Measurements from ENCODE around the gene ATOH8. TPM values are rescaled to one million over a fixed set of nuclear protein-coding genes. Genes with fewer than 3 reads are reported as not detected.

The ATOH8 gene
- total RNA-seq, 1 donor from 2014 or later: 44.9 TPM

DNA sequence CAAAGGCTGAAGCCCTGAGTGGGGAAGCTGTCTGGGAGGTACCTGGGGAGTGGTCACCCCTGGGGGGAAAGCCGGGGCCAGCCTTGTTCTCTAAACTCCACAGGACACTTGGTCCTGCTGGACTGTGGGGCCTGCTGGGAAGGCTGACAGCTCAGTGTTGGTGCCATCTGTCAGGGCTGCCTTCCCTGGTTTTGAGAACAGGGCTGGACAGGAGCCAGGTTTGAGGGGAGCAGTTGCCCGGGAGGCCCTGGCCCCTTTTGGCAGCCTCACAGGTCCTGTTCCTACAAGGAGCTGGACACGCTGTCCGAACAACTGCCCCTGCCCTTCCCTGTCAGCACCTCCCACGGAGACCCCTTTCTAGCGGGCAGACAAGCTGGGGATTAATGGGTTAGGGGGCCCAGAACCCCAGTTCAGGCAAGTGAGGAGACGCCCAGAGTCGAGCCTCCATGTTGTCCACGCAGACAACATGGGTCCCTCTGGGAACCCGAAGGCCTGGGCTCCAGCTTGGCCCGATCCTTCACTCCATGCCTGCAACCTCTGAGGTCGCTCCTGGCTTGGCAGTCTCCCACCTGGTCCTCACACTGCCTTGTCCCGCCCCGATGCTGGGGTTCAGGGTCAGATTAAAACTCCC is 40.8 kb downstream of the ATOH8 start:
- peaks cover 13% of the 10 kb centered on the region for H3K36me3 ChIP-seq
- H3K27me3 ChIP-seq (ENCODE audit: low read depth): no peaks in the 10 kb centered on the region
- H3K4me1 ChIP-seq: peaks cover 68% of the 10 kb centered on the region
- H3K9me3 ChIP-seq: no peaks in the 10 kb centered on the region
- ATAC-seq (no peak), DNase-seq (no peak)
- H3K27ac ChIP-seq: peak overlapping the region; percentile 58
- intact Hi-C loops (cut with DNase I): no loop called here
- no peak overlapping the region for H3K4me3 ChIP-seq
- TF ChIP-seq, protein P1, sequence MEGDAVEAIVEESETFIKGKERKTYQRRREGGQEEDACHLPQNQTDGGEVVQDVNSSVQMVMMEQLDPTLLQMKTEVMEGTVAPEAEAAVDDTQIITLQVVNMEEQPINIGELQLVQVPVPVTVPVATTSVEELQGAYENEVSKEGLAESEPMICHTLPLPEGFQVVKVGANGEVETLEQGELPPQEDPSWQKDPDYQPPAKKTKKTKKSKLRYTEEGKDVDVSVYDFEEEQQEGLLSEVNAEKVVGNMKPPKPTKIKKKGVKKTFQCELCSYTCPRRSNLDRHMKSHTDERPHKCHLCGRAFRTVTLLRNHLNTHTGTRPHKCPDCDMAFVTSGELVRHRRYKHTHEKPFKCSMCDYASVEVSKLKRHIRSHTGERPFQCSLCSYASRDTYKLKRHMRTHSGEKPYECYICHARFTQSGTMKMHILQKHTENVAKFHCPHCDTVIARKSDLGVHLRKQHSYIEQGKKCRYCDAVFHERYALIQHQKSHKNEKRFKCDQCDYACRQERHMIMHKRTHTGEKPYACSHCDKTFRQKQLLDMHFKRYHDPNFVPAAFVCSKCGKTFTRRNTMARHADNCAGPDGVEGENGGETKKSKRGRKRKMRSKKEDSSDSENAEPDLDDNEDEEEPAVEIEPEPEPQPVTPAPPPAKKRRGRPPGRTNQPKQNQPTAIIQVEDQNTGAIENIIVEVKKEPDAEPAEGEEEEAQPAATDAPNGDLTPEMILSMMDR (IDR thresholded peaks at IDR 0.05): no peak

DNA sequence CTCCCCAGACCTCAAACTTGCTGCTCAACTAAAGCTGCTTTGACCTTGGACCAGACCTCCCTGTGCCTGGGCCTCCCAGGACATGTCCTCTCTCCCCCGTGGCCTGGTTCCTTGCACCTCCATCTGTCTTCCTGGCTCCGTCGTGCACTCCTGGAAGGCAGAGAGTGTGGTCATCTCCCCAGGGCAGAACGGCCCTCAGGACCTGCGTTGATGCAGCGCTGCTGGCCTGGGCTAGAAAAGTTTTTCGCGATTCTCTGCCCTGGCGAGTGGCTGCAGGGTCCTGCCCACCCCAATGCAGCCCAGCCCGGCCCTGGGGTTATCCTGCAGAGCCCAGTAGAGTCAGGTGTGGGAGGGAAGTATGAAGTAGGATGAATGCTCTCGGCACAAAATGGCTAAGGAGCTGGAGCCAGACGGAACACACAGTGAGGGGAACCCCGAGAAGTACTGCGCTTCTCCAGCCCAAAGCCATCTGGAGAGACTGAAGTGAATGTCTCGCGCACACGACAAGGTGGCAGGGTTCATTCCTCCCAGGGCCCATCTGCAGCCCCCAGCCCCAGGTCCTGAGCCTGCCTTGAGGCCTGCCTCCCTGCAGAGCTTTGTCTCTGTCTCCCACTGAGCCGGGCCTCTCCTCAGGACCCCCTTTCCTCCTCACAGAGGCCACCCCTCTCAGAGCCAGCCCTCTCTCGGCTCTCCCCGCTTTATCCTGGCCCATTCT is 41.7 kb downstream of the ATOH8 start:
- Histone ChIP-seq H3K36me3 (peaks cover 8% of the 10 kb centered on the region), H3K4me3 (no peak overlapping the region), H3K27ac (peak overlapping the region; percentile 51), H3K4me1 (peaks cover 68% of the 10 kb centered on the region), H3K27me3 (ENCODE audit: low read depth) (no peaks in the 10 kb centered on the region), H3K9me3 (no peaks in the 10 kb centered on the region)
- no peak for DNase-seq
- TF ChIP-seq, protein P1 (IDR thresholded peaks at IDR 0.05): no peak
- no peak for ATAC-seq
- intact Hi-C loops (cut with DNase I): no loop called here

DNA sequence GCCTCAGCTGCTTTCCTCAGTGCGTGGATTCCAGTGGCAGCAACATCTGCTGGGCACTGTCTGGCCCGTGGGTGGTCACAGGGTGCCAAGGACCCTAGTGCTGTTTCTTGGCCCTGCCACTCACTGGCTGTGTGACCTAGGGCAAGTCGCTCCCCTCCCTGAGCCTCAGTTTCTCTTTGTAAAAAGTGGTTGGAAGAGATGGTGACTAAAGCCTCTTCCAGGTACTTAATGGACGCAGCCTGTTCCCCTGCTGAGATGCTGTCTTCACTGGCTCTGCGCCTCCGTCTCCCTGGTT is 42.2 kb downstream of the ATOH8 start:
- peaks cover 8% of the 10 kb centered on the region for H3K36me3 ChIP-seq
- no peak overlapping the region for H3K4me3 ChIP-seq
- H3K27me3 ChIP-seq (ENCODE audit: low read depth): no peaks in the 10 kb centered on the region
- peaks cover under 1% of the 10 kb centered on the region for H3K9me3 ChIP-seq
- no peak for DNase-seq
- peaks cover 64% of the 10 kb centered on the region for H3K4me1 ChIP-seq
- peak overlapping the region; percentile 51 for H3K27ac ChIP-seq
- TF ChIP-seq, protein P1 (IDR thresholded peaks at IDR 0.05): no peak
- intact Hi-C loops (cut with DNase I): no loop called here
- ATAC-seq: no peak

DNA sequence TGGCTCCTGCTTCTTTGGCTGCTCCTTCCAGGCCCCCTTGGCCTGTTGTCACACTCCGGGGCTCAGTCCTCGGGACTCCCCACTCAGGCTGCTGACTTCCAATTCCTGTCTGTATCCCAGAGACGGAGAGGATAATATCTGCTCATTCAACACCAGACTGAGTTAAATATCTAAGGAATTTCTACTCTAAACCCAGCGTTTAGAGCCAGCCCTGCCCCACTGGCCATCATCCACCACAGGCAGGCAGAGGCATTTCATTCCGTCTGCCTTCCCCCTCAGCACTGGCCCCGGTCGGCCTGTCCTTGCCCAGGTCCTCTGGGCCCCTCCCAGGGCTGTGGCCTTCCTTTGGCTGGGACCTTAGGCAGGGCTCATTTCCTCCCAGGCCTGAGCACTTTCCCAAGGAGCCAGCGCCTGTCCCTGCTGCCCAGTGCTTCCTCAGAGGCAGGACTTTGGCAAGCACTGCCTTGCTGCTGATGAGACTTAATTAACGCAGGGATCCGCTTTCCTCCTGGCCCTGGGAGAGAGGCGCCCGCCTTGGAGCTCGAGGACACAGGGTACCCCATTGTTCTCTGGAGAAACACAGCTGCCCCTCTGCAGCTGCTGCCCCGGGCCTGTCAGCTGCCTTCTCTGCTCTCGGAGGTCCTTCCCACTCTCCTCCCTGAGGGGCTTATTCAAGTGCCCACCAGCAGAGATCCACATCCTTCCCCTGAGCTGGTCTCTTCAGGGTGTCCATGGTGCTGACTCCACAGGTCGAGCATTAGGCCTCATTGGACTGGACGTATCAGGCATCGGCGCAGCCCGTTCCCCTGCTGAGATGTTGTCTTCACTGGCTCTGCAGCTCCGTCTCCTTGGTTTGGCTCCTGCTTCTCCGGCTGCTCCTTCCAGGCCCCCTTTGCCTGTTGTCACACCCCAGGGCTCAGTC is 42.8 kb downstream of the ATOH8 start:
- H3K9me3 ChIP-seq: peaks cover 3% of the 10 kb centered on the region
- peaks cover 63% of the 10 kb centered on the region for H3K4me1 ChIP-seq
- H3K4me3 ChIP-seq: no peak overlapping the region
- H3K27me3 ChIP-seq (ENCODE audit: low read depth): no peaks in the 10 kb centered on the region
- ATAC-seq: peak; percentile 39 to 56
- H3K36me3 ChIP-seq: peaks cover 7% of the 10 kb centered on the region
- no peak for DNase-seq
- TF ChIP-seq, protein P1 (IDR thresholded peaks at IDR 0.05): no peak
- intact Hi-C loops (cut with DNase I): no loop called here
- H3K27ac ChIP-seq: peak overlapping the region; percentile 51

DNA sequence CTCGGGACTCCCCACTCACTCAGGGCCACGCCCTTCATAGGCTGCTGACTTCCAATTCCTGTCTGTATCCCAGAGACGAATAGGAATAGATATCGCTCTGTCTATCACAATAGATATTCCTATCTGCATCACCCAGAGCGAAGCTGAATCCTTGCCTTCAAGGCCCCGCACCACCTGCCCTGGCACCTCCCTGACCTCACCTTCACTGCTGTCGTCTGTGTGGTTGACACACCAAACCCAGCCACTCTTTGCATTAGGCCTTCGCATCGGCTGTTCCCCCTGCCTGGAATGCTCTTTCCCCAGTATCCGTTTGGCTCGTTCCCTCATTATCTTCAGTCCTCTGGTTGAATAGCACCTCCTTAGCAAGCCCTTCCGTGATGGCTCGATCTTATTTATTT is 43.5 kb downstream of the ATOH8 start:
- DNase-seq: no peak
- Histone ChIP-seq H3K4me1 (peaks cover 57% of the 10 kb centered on the region), H3K27ac (peak overlapping the region; percentile 51), H3K9me3 (peaks cover 3% of the 10 kb centered on the region), H3K27me3 (ENCODE audit: low read depth) (no peaks in the 10 kb centered on the region), H3K4me3 (no peak overlapping the region), H3K36me3 (peaks cover under 1% of the 10 kb centered on the region)
- TF ChIP-seq, protein P1 (IDR thresholded peaks at IDR 0.05): no peak
- intact Hi-C loops (cut with DNase I): no loop called here
- ATAC-seq: no peak
